ENCODE results near the gene CYP26C1. TPM values are rescaled to one million over a fixed set of nuclear protein-coding genes. Genes with fewer than 3 reads are reported as not detected.
A peak's percentile ranks its signal among the peaks of the same experiment; 100 is the strongest.

CYP26C1 gene, protein sequence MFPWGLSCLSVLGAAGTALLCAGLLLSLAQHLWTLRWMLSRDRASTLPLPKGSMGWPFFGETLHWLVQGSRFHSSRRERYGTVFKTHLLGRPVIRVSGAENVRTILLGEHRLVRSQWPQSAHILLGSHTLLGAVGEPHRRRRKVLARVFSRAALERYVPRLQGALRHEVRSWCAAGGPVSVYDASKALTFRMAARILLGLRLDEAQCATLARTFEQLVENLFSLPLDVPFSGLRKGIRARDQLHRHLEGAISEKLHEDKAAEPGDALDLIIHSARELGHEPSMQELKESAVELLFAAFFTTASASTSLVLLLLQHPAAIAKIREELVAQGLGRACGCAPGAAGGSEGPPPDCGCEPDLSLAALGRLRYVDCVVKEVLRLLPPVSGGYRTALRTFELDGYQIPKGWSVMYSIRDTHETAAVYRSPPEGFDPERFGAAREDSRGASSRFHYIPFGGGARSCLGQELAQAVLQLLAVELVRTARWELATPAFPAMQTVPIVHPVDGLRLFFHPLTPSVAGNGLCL
- total RNA-seq: under 0.01 TPM in 2 replicates

DNA sequence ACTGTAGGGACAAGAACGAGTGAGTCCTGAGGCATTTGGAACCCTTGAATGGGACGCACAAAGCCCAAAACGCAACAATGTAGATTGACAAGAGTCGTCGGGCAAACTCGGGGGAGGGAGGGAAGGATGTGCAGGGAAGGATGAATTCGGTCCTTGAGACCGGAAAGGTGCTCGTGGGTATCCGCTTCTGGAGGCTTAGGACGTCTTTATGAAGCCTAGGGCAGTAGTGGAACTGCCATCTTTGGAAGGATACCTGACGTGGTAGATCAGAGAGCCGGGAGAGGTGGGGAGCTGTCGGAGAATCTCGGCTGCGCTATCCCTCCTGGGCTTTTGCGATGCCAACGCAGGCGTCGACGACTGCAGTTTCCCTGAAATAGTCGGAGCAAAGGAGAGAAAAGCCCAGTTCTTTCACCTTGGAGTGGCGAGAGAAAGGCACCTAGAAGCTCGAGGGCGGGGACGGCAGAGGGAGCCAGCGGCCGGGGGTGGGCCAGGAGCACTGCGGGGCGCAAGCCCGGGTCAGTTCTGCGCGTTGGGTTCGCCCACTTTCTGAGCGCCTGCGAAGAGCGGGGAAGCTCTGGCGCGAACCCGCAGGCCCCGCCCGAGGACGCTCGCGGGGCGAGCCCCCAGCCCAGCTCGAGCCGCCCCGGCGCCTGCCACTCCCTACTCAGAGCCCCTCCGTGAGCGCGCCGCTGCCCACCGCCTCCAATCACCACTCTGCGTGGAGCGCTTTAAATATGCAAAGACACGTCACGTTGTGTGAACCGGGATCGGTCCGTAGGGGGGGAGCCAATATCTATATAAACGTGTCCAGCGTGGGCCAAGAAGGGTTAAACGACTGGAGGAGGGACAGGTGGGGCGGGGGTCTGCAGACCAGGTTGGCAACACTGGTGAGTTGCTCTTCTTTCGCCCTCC, at the start of gene CYP26C1:
TSS of gene CYP26C1 (plus strand) at position 824 of the 912 bp plus-strand sequence. CDS start 466 bp downstream, outside the sequence.
- H3K4me3 ChIP-seq (ENCODE audit: low read depth, low read length): no peak within 1 kb of the TSS
- peaks cover 45% of the 10 kb centered on the region for H3K27me3 ChIP-seq (ENCODE audit: control insufficient read depth, insufficient read depth, low read length)
- FAIRE-seq (no peak), DNase-seq (ENCODE audit: low read depth) (no peak)
- TF ChIP-seq, protein P1, sequence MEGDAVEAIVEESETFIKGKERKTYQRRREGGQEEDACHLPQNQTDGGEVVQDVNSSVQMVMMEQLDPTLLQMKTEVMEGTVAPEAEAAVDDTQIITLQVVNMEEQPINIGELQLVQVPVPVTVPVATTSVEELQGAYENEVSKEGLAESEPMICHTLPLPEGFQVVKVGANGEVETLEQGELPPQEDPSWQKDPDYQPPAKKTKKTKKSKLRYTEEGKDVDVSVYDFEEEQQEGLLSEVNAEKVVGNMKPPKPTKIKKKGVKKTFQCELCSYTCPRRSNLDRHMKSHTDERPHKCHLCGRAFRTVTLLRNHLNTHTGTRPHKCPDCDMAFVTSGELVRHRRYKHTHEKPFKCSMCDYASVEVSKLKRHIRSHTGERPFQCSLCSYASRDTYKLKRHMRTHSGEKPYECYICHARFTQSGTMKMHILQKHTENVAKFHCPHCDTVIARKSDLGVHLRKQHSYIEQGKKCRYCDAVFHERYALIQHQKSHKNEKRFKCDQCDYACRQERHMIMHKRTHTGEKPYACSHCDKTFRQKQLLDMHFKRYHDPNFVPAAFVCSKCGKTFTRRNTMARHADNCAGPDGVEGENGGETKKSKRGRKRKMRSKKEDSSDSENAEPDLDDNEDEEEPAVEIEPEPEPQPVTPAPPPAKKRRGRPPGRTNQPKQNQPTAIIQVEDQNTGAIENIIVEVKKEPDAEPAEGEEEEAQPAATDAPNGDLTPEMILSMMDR (IDR thresholded peaks at IDR 0.05; ENCODE audit: insufficient read depth, low read length, severe bottlenecking): no peak
- H3K36me3 ChIP-seq (ENCODE audit: control insufficient read depth, insufficient read depth, low read length): no peaks in the 10 kb centered on the region

DNA sequence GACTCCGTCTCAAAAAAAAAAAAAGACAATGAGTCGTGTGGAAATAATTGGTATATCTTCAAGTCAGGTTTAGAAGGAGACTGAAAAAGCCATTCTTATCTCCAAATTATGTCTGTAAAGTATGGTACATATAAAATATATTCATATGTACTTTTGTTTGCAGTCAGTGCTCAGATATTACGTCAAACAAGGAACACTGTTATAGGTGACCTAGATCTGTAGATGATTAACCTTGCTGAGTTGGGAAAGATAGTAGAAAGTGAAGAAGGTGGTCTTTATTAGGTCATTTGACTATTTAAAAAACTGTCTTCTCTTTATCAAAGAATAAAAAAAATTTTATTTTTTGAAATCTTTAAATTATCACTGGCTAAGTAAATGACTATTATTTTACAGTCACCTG, 44.9 kb upstream of the CYP26C1 start:
- Histone ChIP-seq H3K27me3 (ENCODE audit: control insufficient read depth, insufficient read depth, low read length) (no peaks in the 10 kb centered on the region), H3K36me3 (ENCODE audit: control insufficient read depth, insufficient read depth, low read length) (no peaks in the 10 kb centered on the region), H3K4me3 (ENCODE audit: low read depth, low read length) (no peak overlapping the region)
- no peak for FAIRE-seq
- TF ChIP-seq, protein P1 (IDR thresholded peaks at IDR 0.05; ENCODE audit: insufficient read depth, low read length, severe bottlenecking): no peak
- no peak for DNase-seq (ENCODE audit: low read depth)

DNA sequence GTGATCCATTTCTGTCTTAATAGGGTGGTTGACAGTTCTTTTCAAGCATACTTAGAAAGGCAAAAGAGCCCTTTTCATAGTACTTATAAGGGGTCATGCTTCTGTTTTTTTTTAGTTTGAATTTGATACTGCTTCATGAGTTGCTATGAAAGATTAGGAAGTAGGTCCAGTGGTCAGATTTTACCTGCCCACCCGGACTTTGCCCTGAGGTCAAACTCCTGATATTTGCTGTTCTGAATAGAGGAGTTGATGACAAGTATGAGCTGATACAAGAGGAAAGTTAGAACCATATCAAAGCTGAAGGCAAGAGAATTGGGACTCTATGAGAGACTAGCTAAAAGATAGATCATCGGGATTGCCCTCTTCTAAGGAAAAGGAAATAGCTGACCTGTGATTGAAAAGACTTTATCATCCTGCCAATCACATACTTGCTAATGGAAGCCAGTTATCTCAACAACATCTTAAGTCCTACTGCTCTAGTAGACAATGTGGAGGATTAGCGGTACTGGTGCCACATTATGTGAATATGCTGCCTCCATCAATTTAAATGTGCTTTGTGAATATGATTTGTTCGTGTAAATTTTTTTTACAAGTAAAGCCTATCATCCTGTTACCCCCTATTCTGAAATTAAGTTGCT, 37.5 kb upstream of the CYP26C1 start:
- TF ChIP-seq, protein P1 (IDR thresholded peaks at IDR 0.05; ENCODE audit: insufficient read depth, low read length, severe bottlenecking): no peak
- Histone ChIP-seq H3K27me3 (ENCODE audit: control insufficient read depth, insufficient read depth, low read length) (no peaks in the 10 kb centered on the region), H3K36me3 (ENCODE audit: control insufficient read depth, insufficient read depth, low read length) (no peaks in the 10 kb centered on the region), H3K4me3 (ENCODE audit: low read depth, low read length) (no peak overlapping the region)
- no peak for FAIRE-seq
- no peak for DNase-seq (ENCODE audit: low read depth)

DNA sequence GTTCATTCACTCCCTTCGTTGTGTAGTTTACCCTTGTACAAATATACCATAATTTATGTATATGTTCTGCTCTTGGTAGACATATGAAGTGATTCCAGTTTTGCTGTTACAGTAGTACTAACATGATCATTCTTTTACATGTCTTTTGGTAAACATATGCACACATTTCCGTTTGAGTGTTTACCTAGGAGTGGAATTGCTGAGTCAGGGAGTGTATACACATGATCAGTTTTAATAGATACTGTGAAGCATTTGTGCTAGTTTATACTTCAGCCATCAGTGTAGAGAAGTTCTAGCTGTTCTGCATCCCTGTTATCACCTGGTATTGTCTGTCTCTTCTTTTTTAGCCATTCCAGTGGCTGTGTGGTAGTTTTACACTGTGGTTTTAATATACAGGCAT, 34.5 kb upstream of the CYP26C1 start:
- TF ChIP-seq, protein P1 (IDR thresholded peaks at IDR 0.05; ENCODE audit: insufficient read depth, low read length, severe bottlenecking): no peak
- Histone ChIP-seq H3K4me3 (ENCODE audit: low read depth, low read length) (no peak overlapping the region), H3K27me3 (ENCODE audit: control insufficient read depth, insufficient read depth, low read length) (no peaks in the 10 kb centered on the region), H3K36me3 (ENCODE audit: control insufficient read depth, insufficient read depth, low read length) (no peaks in the 10 kb centered on the region)
- FAIRE-seq (no peak), DNase-seq (ENCODE audit: low read depth) (peak; percentile 44)

DNA sequence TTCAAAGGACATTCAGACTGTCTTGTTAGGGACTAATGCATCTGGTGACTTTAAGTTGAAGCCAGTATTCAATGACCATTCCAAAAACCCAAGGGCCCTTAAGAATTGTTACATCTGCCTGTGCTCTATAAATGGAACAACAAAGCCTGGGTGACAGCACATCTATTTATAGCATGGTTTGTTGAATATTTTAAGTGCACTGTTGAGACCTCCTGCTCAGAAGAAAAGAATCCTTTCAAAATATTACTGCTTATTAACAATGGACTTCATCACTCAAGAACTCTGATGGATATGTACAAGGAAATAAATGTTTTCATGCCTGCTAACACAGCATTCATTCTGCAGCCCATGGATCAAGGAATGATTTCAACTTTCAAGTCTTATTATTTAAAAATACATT, 33.1 kb upstream of the CYP26C1 start:
- no peak for DNase-seq (ENCODE audit: low read depth)
- no peak overlapping the region for H3K4me3 ChIP-seq (ENCODE audit: low read depth, low read length)

More for the DNA sequence above, 33.1 kb upstream of the CYP26C1 start:
- TF ChIP-seq, protein P1 (IDR thresholded peaks at IDR 0.05; ENCODE audit: insufficient read depth, low read length, severe bottlenecking): no peak
- no peaks in the 10 kb centered on the region for H3K36me3 ChIP-seq (ENCODE audit: control insufficient read depth, insufficient read depth, low read length)
- H3K27me3 ChIP-seq (ENCODE audit: control insufficient read depth, insufficient read depth, low read length): no peaks in the 10 kb centered on the region
- no peak for FAIRE-seq

Data from bronchial epithelial cell (primary cell).